SK-N-SH (cell line): ENCODE measurements around the gene SH2D5. TPM values are rescaled to one million over a fixed set of nuclear protein-coding genes. Genes with fewer than 3 reads are reported as not detected.
A peak's percentile ranks its signal among the peaks of the same experiment; 100 is the strongest.
"Not testable (repeated sequence)": the region's sequence is repeated elsewhere in the genome, so short reads cannot be mapped to it uniquely, and the experiment has no call there.

Experiments
- CTCF ChIA-PET: fragments of 300-600, 350-600 bp; formaldehyde crosslinking; extraction: SDS; loops from one replicate; lab custom pipeline; 2021; lab: Yijun Ruan, JAX
- POLR2A ChIA-PET: fragments of 350-600 bp; sonication (Branson Sonifier 250); formaldehyde crosslinking; extraction: SDS; loops from one replicate; lab custom pipeline; 2020; ENCODE audit warnings: antibody characterized with exemption, inconsistent platforms; lab: Yijun Ruan, JAX
- DNase-seq: peaks from one replicate; pipeline ENCODE4 v3.0.0; 2012
- H2AFZ ChIP-seq: fragments of 200-600 bp; sonication (generic); 2 replicates; pipeline ENCODE4 v1.8.1; 2016; ENCODE audit warnings: antibody characterized with exemption, mild to moderate bottlenecking, low read depth
- H3F3A ChIP-seq: fragments of 200-600 bp; sonication (generic); replicated peaks from 2 replicates; pipeline ENCODE3; 2016; ENCODE audit warnings: antibody characterized with exemption, mild to moderate bottlenecking; ENCODE audit not compliant: insufficient read depth
- H3K27ac ChIP-seq, 2 experiments: fragments of 200-500 bp in 1 of 2; fragments of 200-600 bp in 1 of 2; sonication (Bioruptor generic) in 1 of 2; sonication (generic), shearing (Covaris generic) in 1 of 2; 2 replicates each; pipeline versions ENCODE4 v1.5.1 to v1.6.1; 2014 to 2016; ENCODE audit warnings: low read depth in 2 of 2, inconsistent platforms in 1 of 2, low read length in 1 of 2, mild to moderate bottlenecking in 1 of 2, mixed read lengths in 1 of 2
- H3K27me3 ChIP-seq: fragments of 200-600 bp; sonication (generic), shearing (Covaris generic); 2 replicates; pipeline ENCODE4 v1.6.1; 2016; ENCODE audit warnings: mixed run types; ENCODE audit not compliant: insufficient read depth
- H3K36me3 ChIP-seq, 2 experiments: fragments of 200-500 bp in 1 of 2; fragments of 200-600 bp in 1 of 2; sonication (Bioruptor generic) in 1 of 2; sonication (generic) in 1 of 2; replicated peaks in 1 of 2; 2 replicates each; pipeline versions ENCODE3 to v1.5.1; 2014 to 2016; ENCODE audit warnings: low read length in 1 of 2, mild to moderate bottlenecking in 1 of 2; ENCODE audit not compliant: insufficient read depth in 2 of 2, control insufficient read depth in 1 of 2
- H3K4me1 ChIP-seq, 2 experiments: fragments of 200-500 bp in 1 of 2; fragments of 200-600 bp in 1 of 2; sonication (Bioruptor generic) in 1 of 2; sonication (generic), shearing (Covaris generic) in 1 of 2; 2 replicates each; pipeline versions ENCODE4 v1.5.1 to v1.6.1; 2014 to 2016; ENCODE audit warnings: low read depth in 1 of 2, low read length in 1 of 2, mixed run types in 1 of 2; ENCODE audit not compliant: insufficient read depth in 2 of 2, control insufficient read depth in 1 of 2
- H3K4me2 ChIP-seq: fragments of 200-600 bp; sonication (generic), shearing (Covaris generic); 2 replicates; pipeline ENCODE4 v1.6.1; 2017; ENCODE audit warnings: mixed run types
- H3K4me3 ChIP-seq, 2 experiments: fragments of 200-500 bp in 1 of 2; fragments of 200-600 bp in 1 of 2; sonication (Bioruptor generic) in 1 of 2; sonication (generic), shearing (Covaris generic) in 1 of 2; 2 replicates each; pipeline versions ENCODE4 v1.5.1 to v1.8.1; 2014 to 2016; ENCODE audit warnings: low read depth in 2 of 2, inconsistent platforms in 1 of 2, low read length in 1 of 2, mild to moderate bottlenecking in 1 of 2, mixed read lengths in 1 of 2, moderate library complexity in 1 of 2
- H3K79me2 ChIP-seq: fragments of 200-600 bp; sonication (generic); 2 replicates; pipeline ENCODE4 v1.8.1; 2017; ENCODE audit warnings: mild to moderate bottlenecking; ENCODE audit not compliant: insufficient read depth
- H3K9ac ChIP-seq: fragments of 200-600 bp; sonication (generic); 2 replicates; pipeline ENCODE4 v1.6.1; 2017; ENCODE audit warnings: mixed run types
- H3K9me2 ChIP-seq: fragments of 200-600 bp; sonication (generic); 2 replicates; pipeline ENCODE4 v1.6.1; 2017; ENCODE audit warnings: mixed run types
- H3K9me3 ChIP-seq: fragments of 200-600 bp; sonication (generic); 2 replicates; pipeline ENCODE4 v1.6.1; 2017; ENCODE audit warnings: mixed run types, mild to moderate bottlenecking, moderate library complexity
- H4K20me1 ChIP-seq: fragments of 200-600 bp; sonication (generic); 2 replicates; pipeline ENCODE4 v1.6.1; 2017; ENCODE audit warnings: mild to moderate bottlenecking, mixed run types; ENCODE audit not compliant: insufficient read depth
- ELF1 ChIP-seq: IDR thresholded peaks from 2 replicates; pipeline ENCODE4 v1.4.0; 2012
- FOSL2 ChIP-seq: IDR thresholded peaks from 2 replicates; pipeline ENCODE4 v1.4.0; 2012; ENCODE audit warnings: low read depth, mild to moderate bottlenecking, moderate library complexity, borderline replicate concordance
- FOXJ3 ChIP-seq: sonication (generic); formaldehyde crosslinking; IDR thresholded peaks from 2 replicates; pipeline ENCODE4 v1.5.1; 2020; ENCODE audit warnings: mild to moderate bottlenecking, missing genetic modification reagents
- GABPA ChIP-seq: IDR thresholded peaks from 2 replicates; pipeline ENCODE4 v1.4.0; 2012; ENCODE audit warnings: low read depth, mild to moderate bottlenecking
- MAX ChIP-seq: IDR thresholded peaks from 2 replicates; pipeline ENCODE4 v1.4.0; 2012; ENCODE audit warnings: low read depth
- NRF1 ChIP-seq: IDR thresholded peaks from 2 replicates; pipeline ENCODE4 v1.6.1; 2012; ENCODE audit warnings: low read depth, mild to moderate bottlenecking, low read length
- POLR2AphosphoS5 ChIP-seq: IDR thresholded peaks from 2 replicates; pipeline ENCODE4 v1.6.1; 2012; ENCODE audit warnings: low read depth, low read length
- RFX5 ChIP-seq: IDR thresholded peaks from 2 replicates; pipeline ENCODE4 v1.6.1; 2012; ENCODE audit warnings: mild to moderate bottlenecking, improper control_type of control experiment, low read length
- RXRA ChIP-seq: IDR thresholded peaks from 2 replicates; pipeline ENCODE4 v1.4.0; 2012; ENCODE audit warnings: low read depth, mild to moderate bottlenecking, borderline replicate concordance
- SIN3A ChIP-seq: IDR thresholded peaks from 2 replicates; pipeline ENCODE4 v1.6.1; 2012; ENCODE audit warnings: low read depth, mild to moderate bottlenecking, low read length, moderate library complexity, borderline replicate concordance
- TEAD4 ChIP-seq: IDR thresholded peaks from 2 replicates; pipeline ENCODE4 v1.4.0; 2012; ENCODE audit warnings: mild to moderate bottlenecking, borderline replicate concordance; ENCODE audit not compliant: insufficient read depth
- WGBS: methylation state at CpG from one replicate; pipeline ENCODE4 v1.1.6; 2017; ENCODE audit warnings: low lambda C conversion rate; 5-methylcytosine and 5-hydroxymethylcytosine counted together
- polyA plus RNA-seq, 3 experiments: library from polyadenylated mRNA; depleted of rRNA; stranded (reverse); fragments of >200 nt; gene quantifications; 2 replicates each; pipeline ENCODE4 v1.2.3, GENCODE V29; 2012
- TF ChIP-seq, protein P1 (sequence below): IDR thresholded peaks from 2 replicates; pipeline ENCODE4 v1.6.1; 2012; ENCODE audit warnings: mild to moderate bottlenecking, low read depth, low read length, moderate library complexity

The SH2D5 gene
- polyA plus RNA-seq, 1 of the 3 experiments (the other 2 are of a cell fraction) = 6.1 TPM

- no peak for DNase-seq
- no peak overlapping the region for H2AFZ ChIP-seq
- H3K9ac ChIP-seq = no peak overlapping the region
- H3K36me3 ChIP-seq = no peaks in the 10 kb centered on the region
- POLR2A ChIA-PET = no interaction called here
- no peaks in the 10 kb centered on the region for H3K9me2 ChIP-seq
- no peaks in the 10 kb centered on the region for H3K27me3 ChIP-seq
- TF ChIP-seq RFX5 (no peak), ELF1 (no peak), POLR2AphosphoS5 (no peak), FOSL2 (no peak), MAX (no peak), FOXJ3 (CRISPR knock-in tag) (no peak), RXRA (no peak), TEAD4 (no peak), NRF1 (no peak), GABPA (no peak), SIN3A (no peak)
- TF ChIP-seq, protein P1, sequence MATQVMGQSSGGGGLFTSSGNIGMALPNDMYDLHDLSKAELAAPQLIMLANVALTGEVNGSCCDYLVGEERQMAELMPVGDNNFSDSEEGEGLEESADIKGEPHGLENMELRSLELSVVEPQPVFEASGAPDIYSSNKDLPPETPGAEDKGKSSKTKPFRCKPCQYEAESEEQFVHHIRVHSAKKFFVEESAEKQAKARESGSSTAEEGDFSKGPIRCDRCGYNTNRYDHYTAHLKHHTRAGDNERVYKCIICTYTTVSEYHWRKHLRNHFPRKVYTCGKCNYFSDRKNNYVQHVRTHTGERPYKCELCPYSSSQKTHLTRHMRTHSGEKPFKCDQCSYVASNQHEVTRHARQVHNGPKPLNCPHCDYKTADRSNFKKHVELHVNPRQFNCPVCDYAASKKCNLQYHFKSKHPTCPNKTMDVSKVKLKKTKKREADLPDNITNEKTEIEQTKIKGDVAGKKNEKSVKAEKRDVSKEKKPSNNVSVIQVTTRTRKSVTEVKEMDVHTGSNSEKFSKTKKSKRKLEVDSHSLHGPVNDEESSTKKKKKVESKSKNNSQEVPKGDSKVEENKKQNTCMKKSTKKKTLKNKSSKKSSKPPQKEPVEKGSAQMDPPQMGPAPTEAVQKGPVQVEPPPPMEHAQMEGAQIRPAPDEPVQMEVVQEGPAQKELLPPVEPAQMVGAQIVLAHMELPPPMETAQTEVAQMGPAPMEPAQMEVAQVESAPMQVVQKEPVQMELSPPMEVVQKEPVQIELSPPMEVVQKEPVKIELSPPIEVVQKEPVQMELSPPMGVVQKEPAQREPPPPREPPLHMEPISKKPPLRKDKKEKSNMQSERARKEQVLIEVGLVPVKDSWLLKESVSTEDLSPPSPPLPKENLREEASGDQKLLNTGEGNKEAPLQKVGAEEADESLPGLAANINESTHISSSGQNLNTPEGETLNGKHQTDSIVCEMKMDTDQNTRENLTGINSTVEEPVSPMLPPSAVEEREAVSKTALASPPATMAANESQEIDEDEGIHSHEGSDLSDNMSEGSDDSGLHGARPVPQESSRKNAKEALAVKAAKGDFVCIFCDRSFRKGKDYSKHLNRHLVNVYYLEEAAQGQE = no peak
- peaks cover 0 to 2% of the 10 kb centered on the region in 2 experiments; a peak in 1 of 4 replicates for H3K4me1 ChIP-seq
- no peaks in the 10 kb centered on the region for H4K20me1 ChIP-seq
- H3K4me2 ChIP-seq = no peak overlapping the region
- CTCF ChIA-PET = interaction anchor here (0.7 to 2.8 kb wide), 3 partner anchors 22 to 50 kb away, joined by 3 to 12 read pairs (median 5); no protein-coding TSS in a partner anchor
- no peaks in the 10 kb centered on the region for H3K9me3 ChIP-seq
- no peak overlapping the region for H3K4me3 ChIP-seq
- WGBS = 99% methylated on average over 8 of the region's 8 CpGs
- no peaks in the 10 kb centered on the region for H3K79me2 ChIP-seq
- H3K27ac ChIP-seq = no peak overlapping the region
- H3F3A ChIP-seq = no peaks in the 10 kb centered on the region
Observed at GRCh38 chr1:20719261-20719660, 13.2 kb downstream of the SH2D5 start.

DNA sequence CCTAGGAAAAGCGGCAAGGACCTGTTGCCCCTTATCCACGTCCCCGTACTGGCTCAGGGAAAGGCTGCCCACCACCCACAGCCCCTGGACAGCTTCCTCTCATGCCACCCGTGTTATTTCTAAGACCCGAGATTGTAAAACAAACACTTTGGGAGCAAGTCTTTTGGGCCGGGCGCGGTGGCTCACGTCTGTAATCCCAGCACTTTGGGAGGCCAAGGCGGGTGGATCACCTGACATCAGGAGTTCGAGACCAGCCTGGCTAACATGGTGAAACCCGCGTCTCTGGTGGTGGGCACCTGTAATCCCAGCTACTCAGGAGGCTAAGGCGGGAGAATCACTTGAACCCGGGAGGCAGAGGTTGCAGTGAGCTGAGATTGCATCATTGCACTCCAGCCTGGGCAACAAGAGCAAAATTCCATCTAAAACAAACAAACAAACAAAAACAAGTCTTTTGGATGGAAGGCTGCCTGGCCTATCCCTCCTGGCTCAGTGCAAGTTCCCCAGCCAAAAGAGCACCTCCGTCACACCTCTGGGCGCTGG, 14.1 kb downstream of the SH2D5 start:
- not testable (repeated sequence) for H3F3A ChIP-seq, H3K79me2 ChIP-seq, DNase-seq, H3K9me3 ChIP-seq, H4K20me1 ChIP-seq, H3K9ac ChIP-seq, H3K9me2 ChIP-seq, H3K4me1 ChIP-seq, H3K36me3 ChIP-seq, H3K27me3 ChIP-seq, H3K27ac ChIP-seq
- WGBS = 81% methylated on average over 6 of the region's 17 CpGs
- Histone ChIP-seq H2AFZ (0 out of 2 replicates have a peak overlapping the region, but pooled peaks have one; percentile 56), H3K4me2 (peak overlapping the region; percentile 60; the same call in 1 of the 2 replicates), H3K4me3 (peak overlapping the region in 1 of 2 experiments; percentile 51; a peak in 2 of 4 replicates)
- ChIA-PET CTCF (interaction anchor here (1.0 to 2.8 kb wide), 4 partner anchors 10 to 24 kb away, joined by 3 to 12 read pairs (median 4); no protein-coding TSS in a partner anchor), POLR2A (interaction anchor here (1.1 kb wide), 1 partner anchor 14 kb away, joined by 3 read pairs; the partner anchor contains the start of gene SH2D5)
